HepG2 (cell line): ENCODE data around the gene SERPINF2. TPM values are rescaled to one million over a fixed set of nuclear protein-coding genes. Genes with fewer than 3 reads are reported as not detected.

ENCODE experiments used
- ELF3 ChIP-seq: IDR thresholded peaks from 2 replicates; pipeline ENCODE4 v1.6.1; 2016; ENCODE audit warnings: missing genetic modification reagents, missing compliant biosample characterization
- ETV5 ChIP-seq: IDR thresholded peaks from 2 replicates; pipeline ENCODE4 v1.6.1; 2018; ENCODE audit warnings: missing biosample characterization, missing genetic modification reagents, inconsistent platforms, borderline replicate concordance
- HNF4G ChIP-seq, 2 experiments: sonication (generic) in 1 of 2; formaldehyde crosslinking in 1 of 2; IDR thresholded peaks; 2 replicates each; pipeline versions ENCODE4 v1.4.0 to v1.6.1; 2011 to 2020; ENCODE audit warnings: borderline replicate concordance in 2 of 2, low read depth in 2 of 2, mild to moderate bottlenecking in 2 of 2, low read length in 1 of 2, missing genetic modification reagents in 1 of 2, moderate library complexity in 1 of 2
- HNRNPL ChIP-seq: fragments of 200-400 bp; formaldehyde crosslinking; IDR thresholded peaks from 2 replicates; pipeline ENCODE4 v1.6.1; 2017; ENCODE audit warnings: mild to moderate bottlenecking, low read depth, low read length
- HNRNPUL1 ChIP-seq: fragments of 200-400 bp; formaldehyde crosslinking; IDR thresholded peaks from 2 replicates; pipeline ENCODE4 v1.6.1; 2017; ENCODE audit warnings: low read depth, mild to moderate bottlenecking, low read length, moderate library complexity
- MTA1 ChIP-seq: sonication (generic); formaldehyde crosslinking; IDR thresholded peaks from 2 replicates; pipeline ENCODE4 v1.4.0; 2020; ENCODE audit warnings: missing genetic modification reagents, mild to moderate bottlenecking, borderline replicate concordance
- NR2F1 ChIP-seq, 2 experiments: fragments of 450-650 bp in 1 of 2; formaldehyde crosslinking in 1 of 2; IDR thresholded peaks; 2 replicates each; pipeline versions ENCODE4 v1.5.0 to v1.6.1; 2016 to 2020; ENCODE audit warnings: mild to moderate bottlenecking in 1 of 2, missing compliant biosample characterization in 1 of 2, missing genetic modification reagents in 1 of 2, moderate library complexity in 1 of 2
- RXRA ChIP-seq: sonication (generic); formaldehyde crosslinking; IDR thresholded peaks from 2 replicates; pipeline ENCODE4 v1.5.1; 2020; ENCODE audit warnings: missing genetic modification reagents
- ZFY ChIP-seq: sonication (generic); formaldehyde crosslinking; IDR thresholded peaks from 2 replicates; pipeline ENCODE4 v1.4.0; 2020; ENCODE audit warnings: missing genetic modification reagents
- ZNF12 ChIP-seq: sonication (generic); formaldehyde crosslinking; IDR thresholded peaks from 2 replicates; pipeline ENCODE4 v1.5.0; 2020; ENCODE audit warnings: missing genetic modification reagents
- ZNF17 ChIP-seq: sonication (generic); formaldehyde crosslinking; IDR thresholded peaks from 2 replicates; pipeline ENCODE4 v1.5.0; 2020; ENCODE audit warnings: mild to moderate bottlenecking, missing genetic modification reagents
- ZNF354B ChIP-seq: sonication (generic); formaldehyde crosslinking; IDR thresholded peaks from 2 replicates; pipeline ENCODE4 v1.8.0; 2022; ENCODE audit warnings: mild to moderate bottlenecking, missing genetic modification reagents
- ZNF432 ChIP-seq: sonication (generic); formaldehyde crosslinking; IDR thresholded peaks from 2 replicates; pipeline ENCODE4 v1.5.0; 2020; ENCODE audit warnings: missing genetic modification reagents, mild to moderate bottlenecking, borderline replicate concordance
- polyA plus RNA-seq, 8 experiments: library from polyadenylated mRNA; depleted of rRNA in 3 of 8; stranded (reverse) in 7 of 8; unstranded in 1 of 8; fragments of >200 nt; fragmentation: Illumina TruSeq in 4 of 8; extraction: Trizol in 4 of 8; gene quantifications; 2 replicates each; pipeline versions ENCODE4 v1.2.1 to v1.2.3, GENCODE V29; 2011 to 2016; ENCODE audit warnings: low read depth in 4 of 8, missing spikeins in 1 of 8, mixed read lengths in 1 of 8; ENCODE audit not compliant: insufficient read depth in 1 of 8
- total RNA-seq, 5 experiments: library from RNA; depleted of rRNA; stranded (reverse); fragments of >200 nt; fragmentation: Illumina TruSeq; extraction: Trizol; gene quantifications; 2 replicates each; pipeline ENCODE4 v1.2.3, GENCODE V29; 2016; ENCODE audit warnings: low read depth in 1 of 5
- TF ChIP-seq, protein P1 (sequence below): sonication (generic); formaldehyde crosslinking; IDR thresholded peaks from 2 replicates; pipeline ENCODE4 v1.9.0; 2021; ENCODE audit warnings: missing genetic modification reagents, borderline replicate concordance
- TF ChIP-seq, protein P2 (sequence below): sonication (generic); formaldehyde crosslinking; IDR thresholded peaks from 2 replicates; pipeline ENCODE4 v1.5.0; 2020; ENCODE audit warnings: missing genetic modification reagents
- TF ChIP-seq, protein P3 (sequence below): sonication (generic); formaldehyde crosslinking; IDR thresholded peaks from 2 replicates; pipeline ENCODE4 v1.5.0; 2020; ENCODE audit warnings: mild to moderate bottlenecking, missing genetic modification reagents
- TF ChIP-seq, protein P4 (sequence below): sonication (generic); formaldehyde crosslinking; IDR thresholded peaks from 2 replicates; pipeline ENCODE4 v1.4.0; 2020; ENCODE audit warnings: missing genetic modification reagents

SERPINF2 gene
- total and polyA plus RNA-seq, 2 of the 13 experiments (the other 11 are each of a cell fraction or from before 2014, with no cell fraction given): 309 to 548 TPM

DNA sequence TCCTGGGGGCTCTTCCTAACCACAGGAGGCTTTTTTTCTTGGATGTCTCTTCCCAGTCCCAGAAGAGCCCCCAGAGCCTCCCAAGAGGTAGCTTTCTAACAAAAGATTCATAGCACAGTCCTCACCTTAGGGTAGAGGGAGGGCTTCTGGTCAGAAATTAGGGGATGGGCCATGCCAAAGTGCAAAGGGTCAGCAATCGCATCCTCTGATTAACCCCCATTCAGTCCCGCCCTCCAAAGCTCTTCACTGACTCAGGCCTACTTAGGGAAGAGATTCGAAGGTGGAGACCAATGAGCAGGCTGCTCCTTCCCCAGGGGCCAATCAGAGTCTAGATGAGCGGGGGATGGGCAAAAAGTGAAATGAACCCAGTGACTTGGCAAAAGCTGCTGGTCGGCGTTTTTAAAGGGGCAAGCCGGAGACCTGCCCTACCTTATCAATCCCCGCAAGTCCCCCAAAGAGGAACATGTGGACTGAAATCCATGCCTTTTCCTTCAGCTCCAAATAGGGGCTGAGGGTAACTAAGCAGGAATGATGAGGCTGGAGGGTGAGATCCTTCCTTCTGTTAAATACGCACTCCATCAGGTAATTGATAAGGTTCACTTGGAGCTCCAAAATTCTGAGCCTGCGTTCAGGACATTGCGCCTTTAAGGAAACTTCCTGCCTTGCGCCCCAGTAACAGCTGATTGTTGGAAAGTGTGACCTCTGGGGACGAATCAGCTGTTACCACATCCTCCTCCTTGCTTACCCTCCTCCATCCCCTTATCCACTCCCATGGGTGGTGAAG is 25.6 kb upstream of the SERPINF2 start (continued):
- TF ChIP-seq ZNF432 (CRISPR knock-in tag): no peak
- peak; percentile 57; the same call in 1 of the 2 replicates for TF ChIP-seq ZFY
- peak; percentile 5; the same call in 1 of the 2 replicates for TF ChIP-seq ETV5 (CRISPR knock-in tag)
- peak in 1 of 2 experiments; percentile 78; a peak in 2 of 4 replicates for TF ChIP-seq NR2F1 (CRISPR knock-in tag; IDR thresholded peaks at IDR 0.05)
- TF ChIP-seq HNF4G (IDR thresholded peaks at IDR 0.05; ENCODE audit: borderline replicate concordance, low read depth, low read length): peak; percentile 66; the same call in 1 of the 2 replicates
- peak; percentile 6; the same call in 1 of the 2 replicates for TF ChIP-seq HNF4G (CRISPR knock-in tag; IDR thresholded peaks at IDR 0.05; ENCODE audit: borderline replicate concordance, low read depth)
- TF ChIP-seq ZNF17: no peak
- TF ChIP-seq ZNF12 (CRISPR knock-in tag): no peak
- TF ChIP-seq, protein P1, sequence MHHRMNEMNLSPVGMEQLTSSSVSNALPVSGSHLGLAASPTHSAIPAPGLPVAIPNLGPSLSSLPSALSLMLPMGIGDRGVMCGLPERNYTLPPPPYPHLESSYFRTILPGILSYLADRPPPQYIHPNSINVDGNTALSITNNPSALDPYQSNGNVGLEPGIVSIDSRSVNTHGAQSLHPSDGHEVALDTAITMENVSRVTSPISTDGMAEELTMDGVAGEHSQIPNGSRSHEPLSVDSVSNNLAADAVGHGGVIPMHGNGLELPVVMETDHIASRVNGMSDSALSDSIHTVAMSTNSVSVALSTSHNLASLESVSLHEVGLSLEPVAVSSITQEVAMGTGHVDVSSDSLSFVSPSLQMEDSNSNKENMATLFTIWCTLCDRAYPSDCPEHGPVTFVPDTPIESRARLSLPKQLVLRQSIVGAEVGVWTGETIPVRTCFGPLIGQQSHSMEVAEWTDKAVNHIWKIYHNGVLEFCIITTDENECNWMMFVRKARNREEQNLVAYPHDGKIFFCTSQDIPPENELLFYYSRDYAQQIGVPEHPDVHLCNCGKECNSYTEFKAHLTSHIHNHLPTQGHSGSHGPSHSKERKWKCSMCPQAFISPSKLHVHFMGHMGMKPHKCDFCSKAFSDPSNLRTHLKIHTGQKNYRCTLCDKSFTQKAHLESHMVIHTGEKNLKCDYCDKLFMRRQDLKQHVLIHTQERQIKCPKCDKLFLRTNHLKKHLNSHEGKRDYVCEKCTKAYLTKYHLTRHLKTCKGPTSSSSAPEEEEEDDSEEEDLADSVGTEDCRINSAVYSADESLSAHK (CRISPR knock-in tag): no peak
- no peak for TF ChIP-seq HNRNPUL1
- TF ChIP-seq, protein P2, sequence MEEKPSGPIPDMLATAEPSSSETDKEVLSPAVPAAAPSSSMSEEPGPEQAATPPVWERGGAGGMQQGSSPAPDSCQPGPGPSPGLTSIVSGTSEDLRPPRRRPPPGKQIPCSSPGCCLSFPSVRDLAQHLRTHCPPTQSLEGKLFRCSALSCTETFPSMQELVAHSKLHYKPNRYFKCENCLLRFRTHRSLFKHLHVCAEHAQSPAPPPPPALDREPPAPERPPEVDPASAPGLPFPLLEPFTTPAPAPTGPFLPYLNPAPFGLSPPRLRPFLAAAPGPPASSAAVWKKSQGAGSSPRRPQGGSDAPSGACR (CRISPR knock-in tag): 0 out of 2 replicates have a peak, but pooled peaks have one; percentile 33
- no peak for TF ChIP-seq ZNF354B (CRISPR knock-in tag)
- TF ChIP-seq RXRA (CRISPR knock-in tag): peak; percentile 37
- no peak for TF ChIP-seq MTA1
- no peak for TF ChIP-seq HNRNPL
- TF ChIP-seq, protein P3, sequence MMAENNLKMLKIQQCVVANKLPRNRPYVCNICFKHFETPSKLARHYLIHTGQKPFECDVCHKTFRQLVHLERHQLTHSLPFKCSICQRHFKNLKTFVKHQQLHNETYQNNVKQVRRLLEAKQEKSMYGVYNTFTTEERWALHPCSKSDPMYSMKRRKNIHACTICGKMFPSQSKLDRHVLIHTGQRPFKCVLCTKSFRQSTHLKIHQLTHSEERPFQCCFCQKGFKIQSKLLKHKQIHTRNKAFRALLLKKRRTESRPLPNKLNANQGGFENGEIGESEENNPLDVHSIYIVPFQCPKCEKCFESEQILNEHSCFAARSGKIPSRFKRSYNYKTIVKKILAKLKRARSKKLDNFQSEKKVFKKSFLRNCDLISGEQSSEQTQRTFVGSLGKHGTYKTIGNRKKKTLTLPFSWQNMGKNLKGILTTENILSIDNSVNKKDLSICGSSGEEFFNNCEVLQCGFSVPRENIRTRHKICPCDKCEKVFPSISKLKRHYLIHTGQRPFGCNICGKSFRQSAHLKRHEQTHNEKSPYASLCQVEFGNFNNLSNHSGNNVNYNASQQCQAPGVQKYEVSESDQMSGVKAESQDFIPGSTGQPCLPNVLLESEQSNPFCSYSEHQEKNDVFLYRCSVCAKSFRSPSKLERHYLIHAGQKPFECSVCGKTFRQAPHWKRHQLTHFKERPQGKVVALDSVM (CRISPR knock-in tag): no peak; the same call in 1 of the 2 replicates
- TF ChIP-seq, protein P4, sequence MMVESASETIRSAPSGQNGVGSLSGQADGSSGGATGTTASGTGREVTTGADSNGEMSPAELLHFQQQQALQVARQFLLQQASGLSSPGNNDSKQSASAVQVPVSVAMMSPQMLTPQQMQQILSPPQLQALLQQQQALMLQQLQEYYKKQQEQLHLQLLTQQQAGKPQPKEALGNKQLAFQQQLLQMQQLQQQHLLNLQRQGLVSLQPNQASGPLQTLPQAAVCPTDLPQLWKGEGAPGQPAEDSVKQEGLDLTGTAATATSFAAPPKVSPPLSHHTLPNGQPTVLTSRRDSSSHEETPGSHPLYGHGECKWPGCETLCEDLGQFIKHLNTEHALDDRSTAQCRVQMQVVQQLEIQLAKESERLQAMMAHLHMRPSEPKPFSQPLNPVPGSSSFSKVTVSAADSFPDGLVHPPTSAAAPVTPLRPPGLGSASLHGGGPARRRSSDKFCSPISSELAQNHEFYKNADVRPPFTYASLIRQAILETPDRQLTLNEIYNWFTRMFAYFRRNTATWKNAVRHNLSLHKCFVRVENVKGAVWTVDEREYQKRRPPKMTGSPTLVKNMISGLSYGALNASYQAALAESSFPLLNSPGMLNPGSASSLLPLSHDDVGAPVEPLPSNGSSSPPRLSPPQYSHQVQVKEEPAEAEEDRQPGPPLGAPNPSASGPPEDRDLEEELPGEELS (CRISPR knock-in tag): peak; percentile 17; the same call in 1 of the 2 replicates
- no peak; the same call in 1 of the 2 replicates for TF ChIP-seq ELF3 (CRISPR knock-in tag)
